Neural cell (in vitro differentiated cells): ENCODE measurements around the gene TAOK3. TPM values are rescaled to one million over a fixed set of nuclear protein-coding genes. Genes with fewer than 3 reads are reported as not detected.

ENCODE experiments used
- H2AFZ ChIP-seq: fragments of 200-600, 300-800 bp; sonication (generic), shearing (Covaris generic); 2 replicates; pipeline ENCODE4 v1.6.0; 2014; ENCODE audit warnings: low read depth, mild to moderate bottlenecking, antibody characterized with exemption, low read length, moderate library complexity
- H3F3A ChIP-seq: fragments of 200-600 bp; shearing (Covaris generic); 2 replicates; pipeline ENCODE4 v1.6.1; 2016; ENCODE audit warnings: mild to moderate bottlenecking, moderate library complexity, mixed read lengths, antibody characterized with exemption, low read length; ENCODE audit not compliant: insufficient read depth, poor library complexity, severe bottlenecking
- H3K27ac ChIP-seq: fragments of 200-600, 300-800 bp; sonication (generic), shearing (Covaris generic); 2 replicates; pipeline ENCODE4 v1.5.1; 2014; ENCODE audit warnings: mild to moderate bottlenecking, low read length, moderate library complexity
- H3K27me3 ChIP-seq: fragments of 300-800, 200-600 bp; sonication (generic), shearing (Covaris generic); 2 replicates; pipeline ENCODE4 v1.6.0; 2014; ENCODE audit warnings: mild to moderate bottlenecking, low read depth, low read length, moderate library complexity; ENCODE audit not compliant: insufficient read depth
- H3K36me3 ChIP-seq: fragments of 300-800, 200-600 bp; sonication (generic), shearing (Covaris generic); 2 replicates; pipeline ENCODE4 v1.5.1; 2014; ENCODE audit warnings: mild to moderate bottlenecking, antibody characterized with exemption, low read length, moderate library complexity; ENCODE audit not compliant: insufficient read depth
- H3K4me2 ChIP-seq: fragments of 300-800, 200-600 bp; sonication (generic), shearing (Covaris generic); 2 replicates; pipeline ENCODE4 v1.6.0; 2014; ENCODE audit warnings: mild to moderate bottlenecking, low read length
- H3K4me3 ChIP-seq: fragments of 300-800, 200-600 bp; sonication (generic), shearing (Covaris generic); 2 replicates; pipeline ENCODE4 v1.5.1; 2014; ENCODE audit warnings: mild to moderate bottlenecking, low read length, moderate library complexity
- H3K79me2 ChIP-seq: fragments of 200-600 bp; shearing (Covaris generic); replicated peaks from 2 replicates; pipeline ENCODE4 v1.6.0; 2014; ENCODE audit warnings: mild to moderate bottlenecking, low read length, moderate library complexity; ENCODE audit not compliant: insufficient read depth
- H3K9ac ChIP-seq: fragments of 300-800, 200-600 bp; sonication (generic), shearing (Covaris generic); 2 replicates; pipeline ENCODE4 v1.6.1; 2016; ENCODE audit warnings: mild to moderate bottlenecking, low read length, mixed read lengths
- H3K9me2 ChIP-seq: fragments of 200-600 bp; shearing (Covaris generic); 2 replicates; pipeline ENCODE4 v1.6.1; 2016; ENCODE audit warnings: mild to moderate bottlenecking, low read length, mixed read lengths; ENCODE audit not compliant: insufficient read depth
- H3K9me3 ChIP-seq: fragments of 200-600, 300-800 bp; sonication (generic), shearing (Covaris generic); 2 replicates; pipeline ENCODE4 v1.6.1; 2016; ENCODE audit warnings: mild to moderate bottlenecking, mixed run types, low read length, moderate library complexity, mixed read lengths
- H4K20me1 ChIP-seq: fragments of 200-600 bp; shearing (Covaris generic); 2 replicates; pipeline ENCODE4 v1.6.1; 2016; ENCODE audit warnings: mild to moderate bottlenecking, mixed run types; ENCODE audit not compliant: insufficient read depth
- CTCF ChIP-seq: fragments of 450-650 bp; IDR thresholded peaks from 2 replicates; pipeline ENCODE4 v1.5.1; 2014; ENCODE audit warnings: antibody characterized with exemption, mild to moderate bottlenecking, moderate library complexity; ENCODE audit not compliant: poor library complexity, severe bottlenecking
- EP300 ChIP-seq: fragments of 450-650 bp; conservative IDR thresholded peaks from 2 replicates; pipeline ENCODE4 v1.6.1; 2014; ENCODE audit warnings: antibody characterized with exemption, mild to moderate bottlenecking, moderate library complexity; ENCODE audit not compliant: poor library complexity, severe bottlenecking
- EZH2 ChIP-seq: fragments of 200-600, 300-800 bp; shearing (Covaris generic), sonication (generic); IDR thresholded peaks from 2 replicates; pipeline ENCODE4 v1.6.1; 2014; ENCODE audit warnings: antibody characterized with exemption, low read length, borderline replicate concordance, mild to moderate bottlenecking; ENCODE audit not compliant: insufficient read depth, poor library complexity, severe bottlenecking
- MXI1 ChIP-seq: fragments of 450-650 bp; conservative IDR thresholded peaks from 2 replicates; pipeline ENCODE4 v1.6.1; 2014; ENCODE audit warnings: antibody characterized with exemption, mild to moderate bottlenecking; ENCODE audit not compliant: poor library complexity, severe bottlenecking
- POLR2AphosphoS5 ChIP-seq: IDR thresholded peaks from 2 replicates; pipeline ENCODE4 v1.6.1; 2012
- RAD21 ChIP-seq: fragments of 450-650 bp; conservative IDR thresholded peaks from 2 replicates; pipeline ENCODE4 v1.6.1; 2014; ENCODE audit warnings: antibody characterized with exemption, mild to moderate bottlenecking, moderate library complexity
- REST ChIP-seq: IDR thresholded peaks from 2 replicates; pipeline ENCODE4 v1.6.1; 2012; ENCODE audit warnings: borderline replicate concordance
- SMC3 ChIP-seq: fragments of 450-650 bp; conservative IDR thresholded peaks from 2 replicates; pipeline ENCODE4 v1.6.1; 2014; ENCODE audit warnings: antibody characterized with exemption, mild to moderate bottlenecking, moderate library complexity; ENCODE audit not compliant: poor library complexity
- TAF1 ChIP-seq: IDR thresholded peaks from 2 replicates; pipeline ENCODE4 v1.6.1; 2012; ENCODE audit warnings: low read depth
- polyA plus RNA-seq: library from polyadenylated mRNA; depleted of rRNA; stranded (reverse); fragments of >200 nt; gene quantifications from 2 replicates; pipeline ENCODE4 v1.2.3, GENCODE V29; 2014

Gene TAOK3
- polyA plus RNA-seq, 1 donor from 2014 or later: 148 TPM

- Histone ChIP-seq H3K9me3 (no peaks in the 10 kb centered on the region), H4K20me1 (no peaks in the 10 kb centered on the region), H3F3A (no peaks in the 10 kb centered on the region), H3K9ac (no peak overlapping the region), H3K9me2 (no peaks in the 10 kb centered on the region), H3K27ac (no peak overlapping the region), H3K79me2 (no peaks in the 10 kb centered on the region), H3K27me3 (no peaks in the 10 kb centered on the region), H2AFZ (no peak overlapping the region), H3K4me2 (no peak overlapping the region), H3K4me3 (no peak overlapping the region), H3K36me3 (no peaks in the 10 kb centered on the region)
- TF ChIP-seq EP300 (no peak), POLR2AphosphoS5 (no peak), CTCF (no peak), EZH2 (no peak), RAD21 (no peak), TAF1 (no peak), MXI1 (no peak), SMC3 (no peak), REST (no peak)
These were observed 244.8 kb downstream of the TAOK3 start for GRCh38 chr12:118127867-118128266.

GRCh38 chr12:118126119-118126757, 246.5 kb downstream of the TAOK3 start:
- no peak overlapping the region for H3K27ac ChIP-seq
- no peak overlapping the region for H2AFZ ChIP-seq
- no peaks in the 10 kb centered on the region for H3K36me3 ChIP-seq
- H4K20me1 ChIP-seq: no peaks in the 10 kb centered on the region
- no peak overlapping the region for H3K4me3 ChIP-seq
- no peaks in the 10 kb centered on the region for H3K9me3 ChIP-seq
- no peak overlapping the region for H3K9ac ChIP-seq
- H3K27me3 ChIP-seq: no peaks in the 10 kb centered on the region
- no peak for TF ChIP-seq TAF1
- no peak for TF ChIP-seq RAD21
- TF ChIP-seq POLR2AphosphoS5: no peak
- no peak for TF ChIP-seq EZH2
- no peak for TF ChIP-seq REST
- TF ChIP-seq MXI1: no peak
- no peak for TF ChIP-seq EP300
- TF ChIP-seq SMC3: no peak
- TF ChIP-seq CTCF: no peak
- no peaks in the 10 kb centered on the region for H3F3A ChIP-seq
- no peaks in the 10 kb centered on the region for H3K79me2 ChIP-seq
- H3K4me2 ChIP-seq: no peak overlapping the region
- H3K9me2 ChIP-seq: no peaks in the 10 kb centered on the region
